ENCODE results near the gene STARD3. TPM values are rescaled to one million over a fixed set of nuclear protein-coding genes. Genes with fewer than 3 reads are reported as not detected.

The STARD3 gene
- total and polyA plus RNA-seq, 9 of the 15 experiments (the other 6 are each of a cell fraction or from before 2014, with no cell fraction given): 0.63 to 87.0 (median 46.0) TPM

DNA sequence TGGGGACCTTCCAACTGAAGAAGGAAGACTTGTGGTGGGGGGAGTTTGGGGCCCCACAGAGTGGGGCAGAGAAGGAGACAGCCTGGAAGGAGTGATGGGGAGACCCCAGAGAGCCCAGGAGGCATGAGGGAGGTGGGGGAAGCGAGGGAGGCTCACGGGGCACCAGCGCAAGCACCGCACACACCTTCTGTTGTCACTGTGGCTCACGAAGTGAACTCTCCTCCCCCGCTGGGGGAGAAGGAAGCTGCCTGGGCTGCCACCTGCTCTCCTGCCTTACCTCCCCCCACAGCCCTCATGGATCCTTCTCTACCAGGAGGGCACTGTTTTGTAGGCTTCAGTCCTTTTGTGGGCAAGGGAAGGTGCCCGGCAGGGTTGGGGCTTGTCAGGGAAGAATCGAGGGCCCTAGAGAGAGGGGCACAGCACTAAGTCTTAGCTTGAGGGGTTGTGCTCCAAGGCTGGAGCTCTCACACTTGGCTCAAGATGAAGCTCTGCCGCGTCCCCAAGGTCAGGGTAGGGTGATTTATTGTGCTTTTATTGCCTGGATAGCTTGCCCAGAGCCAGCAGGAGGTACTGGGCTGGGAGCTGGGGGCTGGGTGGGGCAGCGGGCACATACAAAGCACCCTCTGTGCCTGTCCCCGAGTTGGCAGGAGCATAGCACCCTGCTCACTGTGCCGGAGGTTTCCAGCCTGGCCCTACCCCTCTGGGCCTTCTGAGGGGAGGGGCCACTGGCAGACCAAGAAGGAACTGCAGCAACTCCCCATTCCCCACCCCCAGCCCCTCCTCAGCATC lies 4.6 kb upstream of the STARD3 start:
- H4K20me1 ChIP-seq (replicated peaks; ENCODE audit: control insufficient read depth, insufficient read depth, low read length): no peaks in the 10 kb centered on the region
- H3K27ac ChIP-seq (ENCODE audit: extremely low read depth, low read depth, low read length): no peak overlapping the region
- H3K36me3 ChIP-seq (ENCODE audit: control insufficient read depth, insufficient read depth, low read length): no peaks in the 10 kb centered on the region
- POLR2A ChIA-PET: interaction anchor here (0.5 to 1.0 kb wide), 2 partner anchors 436 to 447 kb away, joined by 3 to 5 read pairs; no protein-coding TSS in a partner anchor
- no peaks in the 10 kb centered on the region for H3K27me3 ChIP-seq (ENCODE audit: control insufficient read depth in 2 of 2, insufficient read depth in 2 of 2, low read length in 2 of 2)
- TF ChIP-seq SIRT6 (IDR thresholded peaks at IDR 0.05; ENCODE audit: low read depth, low read length): no peak
- no peak for TF ChIP-seq ZNF589 (CRISPR knock-in tag; IDR thresholded peaks at IDR 0.05; ENCODE audit: low read depth)
- no peak for TF ChIP-seq ZNF583 (CRISPR knock-in tag; IDR thresholded peaks at IDR 0.05)
- no peak for TF ChIP-seq KLF1 (tag; IDR thresholded peaks at IDR 0.05)
- TF ChIP-seq SRF (CRISPR knock-in tag; IDR thresholded peaks at IDR 0.05): no peak
- no peak for TF ChIP-seq ZNF3 (CRISPR knock-in tag; IDR thresholded peaks at IDR 0.05)
- no peak for TF ChIP-seq NFIC (IDR thresholded peaks at IDR 0.05)
- no peak for TF ChIP-seq KLF13 (tag; IDR thresholded peaks at IDR 0.05; ENCODE audit: borderline replicate concordance, low read depth)
- peak; percentile 23 for TF ChIP-seq PRDM10 (IDR thresholded peaks at IDR 0.05; ENCODE audit: partially characterized antibody)
- H3K9ac ChIP-seq (ENCODE audit: insufficient read depth in 1 of 2, low read depth in 2 of 2, low read length in 2 of 2): peak overlapping the region in 1 of 2 experiments; percentile 82; a peak in 2 of 4 replicates
- peaks cover 4% of the 10 kb centered on the region; the same call in 2 of the 3 replicates for H3K79me2 ChIP-seq (ENCODE audit: control insufficient read depth, insufficient read depth, low read length)
- H3K9me3 ChIP-seq (replicated peaks; ENCODE audit: control insufficient read depth, insufficient read depth, low read depth, low read length): no peaks in the 10 kb centered on the region
- peaks cover 15 to 47% of the 10 kb centered on the region in 2 experiments for H3K4me1 ChIP-seq (replicated peaks in 1 of 2; ENCODE audit: control insufficient read depth in 2 of 2, insufficient read depth in 2 of 2, low read length in 2 of 2)
- H3K9me1 ChIP-seq (ENCODE audit: control insufficient read depth, insufficient read depth, low read length): no peaks in the 10 kb centered on the region
- FAIRE-seq (no peak), DNase-seq (ENCODE audit: extremely low read depth in 1 of 4, low spot score in 3 of 4) (no peak), ATAC-seq (no peak)
- in situ Hi-C loops (cut with MboI): no loop called here
- 29% methylated on average over 9 of the region's 13 CpGs for WGBS (ENCODE audit: insufficient coverage, low coverage, missing lambda C conversion rate)
- no TSS peak for BruUV-seq (replicated peaks)
- H3K4me2 ChIP-seq (ENCODE audit: insufficient read depth, low read length): no peak overlapping the region
- no peak overlapping the region for H2AFZ ChIP-seq (ENCODE audit: low read depth, low read length)
- CTCF ChIA-PET (ENCODE audit: low intra/inter-chr PET ratio): interaction anchor here (0.7 kb wide), 1 partner anchor 11 kb away, joined by 3 read pairs; no protein-coding TSS in a partner anchor
- no peak overlapping the region for H3K4me3 ChIP-seq
- intact Hi-C loops (cut with micrococcal nuclease): no loop called here
